Panc1 (cell line): ENCODE measurements around the gene HBP1.

Experiments
- POLR2AphosphoS5 ChIP-seq: IDR thresholded peaks from 2 replicates; pipeline ENCODE4 v1.6.1; 2012; ENCODE audit warnings: mild to moderate bottlenecking, low read depth, low read length, moderate library complexity
- TF ChIP-seq, protein P1 (sequence below): fragments of 450-650 bp; IDR thresholded peaks from 2 replicates; pipeline ENCODE4 v1.5.1; 2017; ENCODE audit warnings: mild to moderate bottlenecking

DNA sequence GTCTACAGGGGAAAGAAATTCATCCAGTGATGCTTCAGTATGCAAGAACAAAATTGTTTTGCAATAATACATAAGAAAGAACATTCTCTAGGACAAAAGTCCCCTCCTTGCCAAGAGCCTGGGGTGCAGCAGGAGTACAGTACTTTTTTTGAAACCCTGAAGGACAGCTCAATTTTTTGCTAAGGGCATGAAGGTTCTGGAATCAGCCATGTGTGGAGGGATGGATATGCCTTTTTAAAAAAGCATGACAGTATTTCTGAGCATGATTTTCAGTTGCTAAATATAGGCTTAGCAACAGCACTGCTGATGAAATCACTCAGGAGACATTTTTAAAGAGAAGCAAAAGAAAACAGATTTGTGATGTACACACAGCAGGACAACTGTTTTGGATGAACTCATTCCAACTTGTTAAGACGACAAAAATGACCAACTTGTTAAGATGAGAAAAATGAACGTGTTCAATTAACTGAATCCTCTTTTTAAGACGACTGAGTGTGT is 39.3 kb downstream of the HBP1 start:
- TF ChIP-seq, protein P1, sequence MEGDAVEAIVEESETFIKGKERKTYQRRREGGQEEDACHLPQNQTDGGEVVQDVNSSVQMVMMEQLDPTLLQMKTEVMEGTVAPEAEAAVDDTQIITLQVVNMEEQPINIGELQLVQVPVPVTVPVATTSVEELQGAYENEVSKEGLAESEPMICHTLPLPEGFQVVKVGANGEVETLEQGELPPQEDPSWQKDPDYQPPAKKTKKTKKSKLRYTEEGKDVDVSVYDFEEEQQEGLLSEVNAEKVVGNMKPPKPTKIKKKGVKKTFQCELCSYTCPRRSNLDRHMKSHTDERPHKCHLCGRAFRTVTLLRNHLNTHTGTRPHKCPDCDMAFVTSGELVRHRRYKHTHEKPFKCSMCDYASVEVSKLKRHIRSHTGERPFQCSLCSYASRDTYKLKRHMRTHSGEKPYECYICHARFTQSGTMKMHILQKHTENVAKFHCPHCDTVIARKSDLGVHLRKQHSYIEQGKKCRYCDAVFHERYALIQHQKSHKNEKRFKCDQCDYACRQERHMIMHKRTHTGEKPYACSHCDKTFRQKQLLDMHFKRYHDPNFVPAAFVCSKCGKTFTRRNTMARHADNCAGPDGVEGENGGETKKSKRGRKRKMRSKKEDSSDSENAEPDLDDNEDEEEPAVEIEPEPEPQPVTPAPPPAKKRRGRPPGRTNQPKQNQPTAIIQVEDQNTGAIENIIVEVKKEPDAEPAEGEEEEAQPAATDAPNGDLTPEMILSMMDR: no peak
- no peak for TF ChIP-seq POLR2AphosphoS5
